ENCODE measurements around the gene LCORL. TPM values are rescaled to one million over a fixed set of nuclear protein-coding genes. Genes with fewer than 3 reads are reported as not detected.

LCORL gene
- total RNA-seq, 1 experiment from 2014 or later = 15.5 TPM

DNA sequence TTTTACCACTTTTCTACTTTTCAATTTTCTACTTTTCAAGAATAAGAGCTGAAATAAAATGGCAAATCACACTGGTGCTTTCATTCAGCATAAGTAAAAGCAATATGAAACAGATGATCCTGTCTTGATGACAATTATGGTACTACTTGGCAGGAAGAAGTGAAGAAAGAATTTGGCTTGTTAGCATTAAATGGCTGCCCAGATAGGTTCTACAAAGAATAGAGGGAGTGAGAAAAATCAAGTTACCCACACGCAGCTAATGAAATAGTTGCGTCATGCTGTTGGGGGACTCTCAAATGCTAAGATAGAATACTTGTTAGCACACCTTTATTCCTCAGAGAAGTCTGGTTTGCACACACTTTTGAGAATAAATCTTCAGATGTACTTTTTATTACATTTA is 12.5 kb upstream of the LCORL start:
- no peak overlapping the region for H4K5ac ChIP-seq (ENCODE audit: insufficient read length, low read depth, low read length)
- H2BK20ac ChIP-seq (ENCODE audit: low read depth, low read length, poor library complexity, severe bottlenecking) = no peak overlapping the region
- Mint-ChIP-seq H3K27ac (no peak overlapping the region), H3K4me1 (no peaks in the 10 kb centered on the region), H3K36me3 (ENCODE audit: insufficient read depth in 1 of 3, low read depth in 3 of 3) (no peaks in the 10 kb centered on the region), H3K27me3 (ENCODE audit: low read depth) (no peaks in the 10 kb centered on the region), H3K4me3 (no peak overlapping the region), H3K9me3 (no peaks in the 10 kb centered on the region)
- H2BK5ac ChIP-seq (ENCODE audit: insufficient read length, low read length) = no peak overlapping the region
- no peak overlapping the region for H2BK120ac ChIP-seq (ENCODE audit: low read depth, low read length, poor library complexity, severe bottlenecking)
- no peaks in the 10 kb centered on the region for H3K27me3 ChIP-seq (ENCODE audit: insufficient read depth, low read length)
- no peak overlapping the region for H3K23ac ChIP-seq (ENCODE audit: insufficient read length, low read depth, low read length)
- no peak overlapping the region for H3K14ac ChIP-seq (ENCODE audit: insufficient read depth, low read length)
- no peak overlapping the region for H2BK15ac ChIP-seq (ENCODE audit: low read depth, low read length)
- H3T11ph ChIP-seq (ENCODE audit: low read length) = no peak overlapping the region
- no peak overlapping the region for H3K4me2 ChIP-seq (ENCODE audit: insufficient read depth, insufficient read length, low read length)
- H3K56ac ChIP-seq (ENCODE audit: insufficient read length, low read depth, low read length) = no peak overlapping the region
- WGBS (ENCODE audit: extremely low coverage, insufficient read length, low lambda C conversion rate) = no CpG with 5 or more reads among the region's 2 CpGs
- H3K79me2 ChIP-seq (ENCODE audit: insufficient read depth, low read length) = no peaks in the 10 kb centered on the region
- H2AK5ac ChIP-seq (ENCODE audit: insufficient read length, low read length) = no peak overlapping the region
- no peaks in the 10 kb centered on the region for H3K9me3 ChIP-seq (ENCODE audit: control insufficient read depth, low read depth, low read length)
- H2BK12ac ChIP-seq (ENCODE audit: insufficient read length, low read depth, low read length) = no peak overlapping the region
- no peak overlapping the region for H4K91ac ChIP-seq (ENCODE audit: insufficient read length, low read depth, low read length)
- no peak for DNase-seq
- H3K4ac ChIP-seq (ENCODE audit: low read depth, low read length) = no peak overlapping the region
- no peak overlapping the region for H2AFZ ChIP-seq (ENCODE audit: low read length)
- no peaks in the 10 kb centered on the region for H3K79me1 ChIP-seq (ENCODE audit: insufficient read depth, low read depth, low read length, poor library complexity, severe bottlenecking)
- no peak overlapping the region for H3K27ac ChIP-seq (ENCODE audit: insufficient read length, low read depth, low read length)
- H3K9ac ChIP-seq (ENCODE audit: extremely low read depth, insufficient read length, low read length) = no peak overlapping the region
- TF ChIP-seq, protein P1, sequence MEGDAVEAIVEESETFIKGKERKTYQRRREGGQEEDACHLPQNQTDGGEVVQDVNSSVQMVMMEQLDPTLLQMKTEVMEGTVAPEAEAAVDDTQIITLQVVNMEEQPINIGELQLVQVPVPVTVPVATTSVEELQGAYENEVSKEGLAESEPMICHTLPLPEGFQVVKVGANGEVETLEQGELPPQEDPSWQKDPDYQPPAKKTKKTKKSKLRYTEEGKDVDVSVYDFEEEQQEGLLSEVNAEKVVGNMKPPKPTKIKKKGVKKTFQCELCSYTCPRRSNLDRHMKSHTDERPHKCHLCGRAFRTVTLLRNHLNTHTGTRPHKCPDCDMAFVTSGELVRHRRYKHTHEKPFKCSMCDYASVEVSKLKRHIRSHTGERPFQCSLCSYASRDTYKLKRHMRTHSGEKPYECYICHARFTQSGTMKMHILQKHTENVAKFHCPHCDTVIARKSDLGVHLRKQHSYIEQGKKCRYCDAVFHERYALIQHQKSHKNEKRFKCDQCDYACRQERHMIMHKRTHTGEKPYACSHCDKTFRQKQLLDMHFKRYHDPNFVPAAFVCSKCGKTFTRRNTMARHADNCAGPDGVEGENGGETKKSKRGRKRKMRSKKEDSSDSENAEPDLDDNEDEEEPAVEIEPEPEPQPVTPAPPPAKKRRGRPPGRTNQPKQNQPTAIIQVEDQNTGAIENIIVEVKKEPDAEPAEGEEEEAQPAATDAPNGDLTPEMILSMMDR (conservative IDR thresholded peaks at IDR 0.05) = no peak
- no peaks in the 10 kb centered on the region for H4K20me1 ChIP-seq (ENCODE audit: control insufficient read depth, insufficient read depth, insufficient read length)
- H4K8ac ChIP-seq (replicated peaks; ENCODE audit: insufficient read length, low read depth, low read length) = no peak overlapping the region
- no peaks in the 10 kb centered on the region for H3K23me2 ChIP-seq (ENCODE audit: insufficient read length, low read depth, low read length, poor library complexity, severe bottlenecking)
- no peak overlapping the region for H3K18ac ChIP-seq (ENCODE audit: insufficient read length, low read depth, low read length)
- H3K4me1 ChIP-seq (ENCODE audit: insufficient read depth, low read length) = no peaks in the 10 kb centered on the region

Measured in H9 (cell line).